COLO829 (cell line): Measurements from ENCODE around the gene NSRP1.
"Not testable (repeated sequence)": the region's sequence is repeated elsewhere in the genome, so short reads cannot be mapped to it uniquely, and the experiment has no call there.

Source experiments
- DNase-seq: peaks from one replicate; pipeline ENCODE4 v3.0.0; 2012; ENCODE audit warnings: low spot score

NSRP1 gene

GRCh38 chr17:30222251-30222650 lies 105.6 kb downstream of the NSRP1 start:
- DNase-seq = no peak

DNA sequence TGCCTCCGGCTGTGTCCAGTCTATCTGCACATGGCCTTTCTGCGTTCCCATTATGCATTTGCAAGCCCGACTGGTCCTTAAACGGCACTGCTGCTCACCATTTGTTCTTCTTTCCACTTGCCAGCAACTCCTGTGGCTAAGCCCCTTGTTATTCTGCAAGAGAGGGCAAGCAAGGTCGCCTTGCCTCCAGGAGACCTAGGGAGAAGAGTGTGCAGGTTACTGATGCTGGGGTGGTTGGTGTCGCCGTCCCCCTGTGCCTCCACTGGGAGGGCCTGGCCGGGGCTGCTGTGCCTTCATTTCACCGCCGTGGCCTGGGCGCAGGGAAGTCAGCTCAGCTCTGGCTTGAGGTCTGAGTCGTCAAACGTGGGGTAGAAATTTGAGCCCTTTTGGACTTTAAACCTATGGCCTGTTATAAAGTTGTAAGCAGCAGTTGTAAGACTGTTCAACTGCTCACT lies 106.1 kb downstream of the NSRP1 start:
- DNase-seq = no peak

GRCh38 chr17:30224419-30224960 lies 107.9 kb downstream of the NSRP1 start:
- DNase-seq = no peak

DNA sequence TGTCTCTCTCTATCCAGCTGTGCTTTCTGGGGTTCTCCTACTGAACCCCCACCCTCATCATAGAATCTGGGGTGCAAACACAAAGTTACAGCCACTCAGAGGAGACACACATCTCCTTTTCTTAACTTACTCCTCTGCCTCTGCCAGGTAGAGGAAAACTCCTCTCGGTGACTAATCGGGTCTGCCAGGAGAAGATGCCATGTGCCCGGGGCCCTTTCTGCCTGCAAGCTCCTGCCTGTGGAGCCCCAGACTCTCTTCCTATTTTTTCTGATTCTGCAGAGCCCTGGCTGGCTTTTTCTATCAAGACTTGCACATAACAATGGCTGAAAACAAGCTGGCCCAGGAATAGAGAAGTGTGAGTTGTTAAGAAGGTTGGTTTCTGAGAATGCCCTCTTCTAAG lies 108.5 kb downstream of the NSRP1 start:
- DNase-seq = no peak

GRCh38 chr17:30225919-30226553 lies 109.4 kb downstream of the NSRP1 start:
- DNase-seq = no peak

DNA sequence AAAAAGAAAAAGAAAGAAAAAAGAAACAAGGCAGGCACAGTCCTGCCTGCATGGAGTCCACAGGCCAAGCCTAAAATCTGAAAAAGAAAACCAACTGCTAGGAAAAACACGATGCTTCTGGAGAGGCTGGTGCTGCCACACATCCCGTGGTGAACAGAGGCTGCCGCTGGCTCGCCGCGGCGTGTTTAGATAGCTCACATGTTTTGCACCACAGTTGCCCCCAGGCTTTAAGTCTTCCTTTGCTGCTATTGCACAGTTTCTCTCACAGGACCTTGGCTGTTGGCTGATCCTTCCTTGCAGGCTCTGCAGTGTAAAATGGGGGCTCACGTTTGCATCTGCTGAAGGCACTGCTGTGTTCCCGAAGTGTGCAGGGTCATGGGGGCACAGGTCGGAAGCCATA lies 110.3 kb downstream of the NSRP1 start:
- DNase-seq = peak; percentile 15

- no peak for DNase-seq
Observed at GRCh38 chr17:30228011-30228410, 111.4 kb downstream of the NSRP1 start.

DNA sequence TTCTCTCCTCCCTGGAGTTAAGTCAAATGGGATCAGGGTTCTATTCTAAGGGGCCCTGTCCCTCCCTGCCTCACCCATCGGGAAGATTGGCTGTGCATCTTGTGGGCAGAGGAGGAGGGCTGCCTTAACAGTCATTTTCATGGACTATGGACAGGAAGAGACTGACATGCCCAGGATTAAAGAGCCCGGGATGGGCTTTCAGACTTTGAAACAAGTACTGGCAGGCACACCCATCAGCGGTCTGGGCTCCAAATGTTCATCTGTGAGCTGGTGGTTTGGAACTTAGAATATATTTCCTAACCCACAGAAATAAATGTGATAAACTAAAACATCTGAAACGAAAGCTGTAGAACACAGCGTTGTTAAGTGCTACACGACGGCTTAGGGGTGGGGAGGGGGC lies 112.4 kb downstream of the NSRP1 start:
- DNase-seq = no peak

GRCh38 chr17:30230009-30230408 lies 113.4 kb downstream of the NSRP1 start:
- not testable (repeated sequence) for DNase-seq

DNA sequence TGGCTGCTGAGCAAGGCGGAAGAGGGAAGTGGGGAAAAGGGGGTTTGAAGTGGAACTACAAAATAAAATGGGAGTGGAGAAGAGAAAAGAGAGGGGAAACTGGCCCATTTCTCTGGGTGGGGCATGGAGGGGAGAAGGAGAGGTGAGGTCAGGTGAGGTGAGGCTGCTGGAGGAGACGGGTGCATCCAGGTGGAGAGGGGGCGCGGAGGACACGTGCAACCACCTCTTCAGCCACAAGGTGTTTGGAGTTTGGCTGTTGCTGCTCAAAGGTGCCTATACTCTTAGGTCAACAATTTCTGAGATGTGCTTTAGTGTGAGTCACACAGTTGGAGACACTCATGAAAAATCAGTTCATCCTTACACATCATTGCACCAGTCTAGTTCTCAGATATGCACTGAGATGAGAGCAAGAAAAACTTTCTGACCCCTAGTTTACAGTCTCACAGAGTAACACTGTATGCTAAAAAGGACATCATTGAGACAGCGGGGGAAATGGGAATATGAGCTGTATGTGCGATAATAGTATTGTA lies 114.0 kb downstream of the NSRP1 start:
- no peak for DNase-seq

DNA sequence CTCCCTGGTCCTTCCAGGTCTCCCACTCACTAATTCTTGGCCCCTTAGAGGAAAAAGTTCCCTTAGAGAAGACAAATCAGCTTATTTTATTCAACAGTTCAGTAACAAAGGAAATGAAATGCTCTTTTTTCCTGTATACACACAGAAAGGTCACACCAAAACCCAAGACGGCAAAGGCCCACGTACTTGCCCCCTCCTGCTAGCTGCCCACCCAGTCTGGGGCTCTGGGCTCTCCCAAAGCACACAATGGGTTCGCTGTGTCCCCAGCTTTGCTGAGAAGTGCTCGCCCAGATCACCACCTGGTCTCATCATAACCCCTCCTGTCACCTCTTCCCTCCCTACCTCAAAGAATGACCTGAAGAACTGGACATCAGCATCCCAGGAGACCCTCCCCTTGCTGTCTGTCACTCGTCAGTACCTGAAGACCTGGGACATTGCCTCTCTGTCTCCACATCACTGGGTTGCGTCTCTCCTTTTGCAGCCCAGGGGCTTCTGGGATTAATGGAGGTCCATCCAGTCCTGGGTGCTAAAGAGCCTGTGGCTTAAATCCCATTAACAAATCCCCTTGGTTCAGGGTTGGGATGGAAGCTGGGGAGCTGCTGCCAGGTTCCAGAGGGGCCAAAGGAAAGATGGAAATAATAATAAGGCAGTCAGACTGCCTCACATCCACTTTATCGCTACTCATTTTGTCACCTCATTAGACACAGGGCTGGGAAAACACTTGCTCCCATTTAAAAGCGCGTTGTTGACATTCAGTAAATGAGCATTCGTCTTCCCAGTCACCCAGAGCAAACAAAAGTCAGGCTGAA lies 115.6 kb downstream of the NSRP1 start:
- no peak for DNase-seq

- DNase-seq = no peak
Observed at GRCh38 chr17:30232824-30233427, 116.3 kb downstream of the NSRP1 start.

DNA sequence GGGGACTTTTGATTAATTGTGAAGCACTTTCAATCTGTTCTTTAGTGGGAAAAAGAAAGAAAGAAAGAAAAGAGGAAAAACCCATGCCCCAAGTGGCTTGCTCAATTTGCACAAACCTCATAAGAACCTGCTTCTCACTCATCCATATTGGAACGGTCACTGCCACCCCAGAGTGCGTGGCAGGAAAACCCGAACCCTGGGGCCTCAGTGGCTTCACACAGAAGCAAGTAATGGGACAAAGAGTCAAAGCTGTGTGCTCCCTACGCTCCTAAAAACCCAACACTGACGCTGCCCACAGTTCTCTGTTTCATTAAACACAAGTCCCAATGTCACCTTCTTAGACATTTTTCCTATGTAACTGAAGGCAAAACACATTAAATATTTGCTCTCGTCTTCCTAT lies 117.7 kb downstream of the NSRP1 start:
- DNase-seq = no peak

GRCh38 chr17:30234964-30235363 lies 118.3 kb downstream of the NSRP1 start:
- DNase-seq = no peak

GRCh38 chr17:30235386-30236296 lies 119.0 kb downstream of the NSRP1 start, which contains the start of gene SLC6A4:
SLC6A4 (minus strand) TSS chr17:30235697; CDS start chr17:30221958, 13,739 bp downstream.
- no peak for DNase-seq
